GM19351 (cell line): ENCODE data around the gene DNER.

Source experiments
- ATAC-seq: cut with Tn5 transposase; IDR thresholded peaks from one replicate; pipeline ENCODE4 v1.9.1; 2021; ENCODE audit warnings: mild to moderate bottlenecking, moderate library complexity; ENCODE audit not compliant: unreplicated experiment

DNER gene

DNA sequence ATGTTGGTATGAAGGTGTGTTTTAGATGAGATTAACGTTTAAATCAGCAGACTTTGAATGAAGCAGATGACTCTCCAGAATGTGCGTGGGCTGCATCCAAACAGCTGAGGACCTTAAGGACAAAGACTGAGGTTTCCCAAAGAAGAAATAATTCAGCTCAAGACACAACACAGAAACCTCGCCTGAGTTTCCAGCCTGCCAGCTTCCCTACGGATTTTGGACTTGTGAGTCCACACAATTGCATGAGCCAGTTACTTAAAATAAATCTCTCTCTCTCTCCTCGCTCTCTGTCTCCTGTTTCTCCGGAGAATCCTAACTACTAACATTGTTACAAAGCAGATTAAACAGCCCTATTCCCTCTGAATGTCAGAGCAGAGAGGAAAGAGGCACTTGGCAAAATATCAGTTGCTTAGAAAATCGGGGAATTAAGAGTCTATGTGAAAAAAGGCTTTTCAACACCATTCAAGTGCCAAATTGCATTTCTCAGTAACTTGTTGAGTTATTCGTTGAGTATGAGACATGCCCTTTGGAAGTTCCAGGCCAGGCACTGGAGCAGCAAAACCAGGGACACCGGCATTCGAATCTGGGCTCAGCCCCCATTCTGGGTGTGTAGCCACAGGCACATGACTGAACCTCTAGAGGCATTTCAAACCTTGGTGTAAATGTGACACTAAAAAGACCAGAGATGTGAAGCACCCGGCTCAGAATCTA lies 268.7 kb downstream of the DNER start:
- no peak for ATAC-seq

DNA sequence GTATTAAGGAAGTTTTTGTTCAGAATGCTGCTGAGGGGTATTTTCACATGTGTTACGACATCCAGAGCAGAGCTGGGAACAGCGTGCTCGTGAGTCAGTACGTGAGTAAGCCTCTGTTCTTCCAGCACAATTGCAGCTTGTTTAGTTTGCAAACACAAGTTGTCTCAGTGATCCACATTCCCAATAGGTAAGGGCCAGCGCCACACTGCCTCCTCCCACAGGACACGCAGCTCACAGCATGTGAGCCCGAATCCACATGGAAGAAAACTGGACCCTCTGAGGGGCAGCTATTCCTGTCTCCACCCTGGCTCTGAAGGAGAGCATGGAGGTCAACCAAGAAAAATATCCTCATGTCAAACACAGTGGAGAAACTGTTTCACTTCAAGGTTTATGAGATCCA lies 269.3 kb downstream of the DNER start:
- no peak for ATAC-seq

DNA sequence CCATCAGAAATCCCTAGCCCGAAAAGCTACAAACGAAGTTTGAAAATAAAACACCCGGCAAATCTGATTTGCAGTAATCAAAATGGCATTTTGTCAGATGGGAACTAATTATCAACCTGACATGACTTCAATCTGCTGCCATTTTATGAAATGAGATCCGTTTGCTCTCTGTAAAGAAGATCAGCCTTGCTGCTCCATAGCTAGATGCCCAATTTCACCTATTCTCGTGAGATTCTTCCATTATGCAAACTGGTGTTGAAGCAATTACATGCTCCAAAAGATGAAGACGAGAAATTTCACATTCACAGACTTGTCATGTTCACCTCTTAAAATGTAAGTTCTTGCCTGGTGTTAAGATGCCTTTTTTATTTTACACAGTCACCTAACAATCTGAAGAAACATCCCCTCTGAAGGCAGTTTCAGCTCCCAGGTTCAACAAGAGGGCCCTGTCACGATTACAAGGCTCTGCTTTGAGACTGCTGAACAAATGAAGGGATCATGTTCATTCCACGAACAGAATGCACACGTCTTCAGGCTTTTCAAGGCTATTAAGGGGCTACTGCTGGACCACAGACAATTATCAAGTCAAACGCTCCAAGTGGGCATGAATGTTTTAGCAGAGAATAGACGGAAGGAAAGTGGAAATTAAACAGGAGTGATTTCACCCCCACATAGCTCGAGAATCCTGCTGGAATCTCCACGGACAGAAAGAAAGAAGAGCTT lies 270.6 kb downstream of the DNER start:
- no peak for ATAC-seq

DNA sequence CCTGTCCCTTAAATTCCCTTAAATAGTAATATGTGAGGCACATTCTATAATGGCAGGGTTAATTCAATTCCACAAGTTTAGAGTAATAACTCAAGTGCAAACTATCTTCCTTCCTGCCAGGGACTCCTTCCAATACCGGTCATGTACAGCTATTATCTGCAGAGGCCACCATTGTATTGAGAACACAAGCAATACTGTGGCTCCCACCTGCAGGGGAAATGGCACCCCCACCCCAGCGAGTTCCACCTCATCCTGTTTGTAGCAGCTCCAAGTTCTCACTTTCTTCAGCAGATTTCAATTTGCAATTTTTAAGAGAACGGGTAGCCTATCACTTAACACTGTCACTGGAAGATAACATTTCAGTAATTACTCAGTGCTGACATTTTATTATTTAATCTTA lies 271.2 kb downstream of the DNER start:
- ATAC-seq = no peak

DNA sequence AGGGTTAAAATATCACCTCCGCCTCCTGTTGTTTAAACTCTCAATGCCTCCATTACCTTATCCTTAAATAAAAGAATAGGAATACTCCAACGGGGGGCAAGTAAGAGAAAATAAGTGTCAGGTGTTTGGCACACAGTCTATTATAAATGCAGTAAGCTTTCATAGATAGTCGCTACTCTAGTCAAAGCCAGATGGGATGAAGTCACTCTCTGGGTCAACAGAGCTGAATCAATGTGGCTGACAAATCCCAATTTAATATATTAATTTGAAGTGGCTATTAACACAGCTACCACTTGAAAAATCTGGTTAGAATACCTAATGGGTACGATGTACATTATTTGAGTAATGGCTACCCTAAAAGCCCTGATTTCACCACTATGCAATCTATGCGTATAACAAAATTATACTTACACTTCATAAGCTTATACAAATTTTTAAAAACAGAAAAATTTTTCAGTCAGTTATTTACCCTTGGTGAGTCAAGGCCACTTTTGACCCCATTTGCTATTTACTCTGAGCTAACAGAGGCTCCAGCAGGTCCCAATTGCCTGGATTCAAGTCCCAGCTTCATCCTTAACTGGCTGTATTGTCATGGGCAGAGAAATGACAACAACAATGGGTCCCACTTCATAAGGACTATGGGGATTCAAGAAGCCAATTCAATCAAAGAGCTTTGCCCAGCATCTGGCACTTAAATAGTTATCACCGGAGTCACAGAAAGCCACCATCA lies 275.8 kb downstream of the DNER start:
- no peak for ATAC-seq

DNA sequence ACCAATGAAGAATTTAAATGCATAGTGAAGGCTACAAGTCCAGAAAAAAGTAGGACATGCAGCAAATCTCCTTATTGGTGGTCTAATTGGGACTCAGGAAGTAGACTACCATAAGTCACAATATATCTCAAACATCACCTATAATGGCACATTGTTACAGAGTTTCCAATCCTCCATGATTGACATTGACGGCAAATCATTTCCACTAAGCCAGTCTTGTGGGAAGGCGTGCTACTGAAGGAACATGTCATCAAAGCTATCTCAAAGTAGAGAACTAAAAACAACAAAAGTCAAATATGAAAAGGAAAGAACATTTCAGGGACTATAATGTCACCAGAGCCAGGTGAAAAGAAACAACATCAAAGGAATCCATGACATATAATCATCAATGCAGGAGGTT lies 276.9 kb downstream of the DNER start:
- no peak for ATAC-seq

DNA sequence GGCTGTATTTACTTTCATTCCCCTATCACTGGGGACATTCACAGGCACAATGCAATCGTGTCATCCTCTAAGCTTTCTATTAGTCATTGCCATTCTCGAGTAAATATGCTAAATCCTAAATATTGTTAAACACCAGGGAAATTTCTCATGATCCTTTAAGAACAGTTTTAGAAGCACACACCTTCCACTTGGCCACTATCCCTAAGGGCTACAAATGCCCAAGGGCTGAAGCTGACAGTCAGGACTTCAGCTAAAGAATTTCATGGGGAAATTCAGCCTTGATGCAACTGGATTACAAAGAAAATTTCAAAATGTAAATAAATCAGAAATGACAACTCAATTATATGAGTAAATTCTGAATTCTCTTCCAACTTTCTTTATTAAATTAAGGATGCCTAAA lies 280.2 kb downstream of the DNER start:
- ATAC-seq = no peak

DNA sequence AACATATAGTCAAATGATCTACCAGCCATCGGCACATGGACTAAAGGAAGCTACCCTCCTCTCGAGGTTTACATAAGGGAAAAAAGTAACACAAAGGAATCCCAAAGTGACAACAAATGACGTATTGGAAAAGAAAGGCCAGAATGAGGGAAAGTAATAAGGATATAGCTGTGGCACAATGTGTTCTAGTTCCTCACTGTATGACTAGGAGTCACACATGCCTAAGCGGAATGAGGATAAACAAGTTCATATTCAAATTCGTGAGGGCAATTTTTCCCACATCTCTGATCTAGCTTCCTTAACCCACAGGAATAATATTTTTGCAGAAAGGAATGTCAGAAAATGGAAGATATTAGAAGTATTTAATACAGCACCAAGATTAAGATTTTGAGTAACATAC lies 281.0 kb downstream of the DNER start:
- no peak for ATAC-seq

DNA sequence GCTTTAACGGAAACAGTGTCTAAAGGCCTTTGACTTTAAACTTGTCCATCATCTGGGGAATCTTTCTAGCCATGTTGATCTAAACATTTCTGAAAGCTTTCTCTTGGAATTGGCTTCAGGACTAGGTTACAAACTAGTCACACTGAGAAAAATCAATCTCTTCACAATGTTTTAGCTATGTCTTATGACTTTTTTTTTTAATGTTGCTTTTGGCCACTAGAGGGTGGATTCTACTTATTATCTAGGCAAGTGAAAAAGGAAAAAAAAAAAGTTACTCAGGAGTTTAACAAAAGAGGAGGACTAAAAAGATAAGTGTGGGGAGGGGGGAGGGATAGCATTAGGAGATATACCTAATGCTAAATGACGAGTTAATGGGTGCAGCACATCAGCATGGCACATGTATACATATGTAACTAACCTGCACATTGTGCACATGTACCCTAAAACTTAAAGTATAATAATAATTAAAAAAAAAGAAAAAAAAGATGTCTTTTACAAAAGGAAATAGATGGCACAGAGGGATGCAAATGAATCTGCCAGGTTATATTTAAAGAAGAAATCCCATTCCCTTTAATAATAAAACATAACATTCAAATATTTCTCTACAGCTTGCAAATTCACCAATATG lies 282.9 kb downstream of the DNER start:
- ATAC-seq = no peak

DNA sequence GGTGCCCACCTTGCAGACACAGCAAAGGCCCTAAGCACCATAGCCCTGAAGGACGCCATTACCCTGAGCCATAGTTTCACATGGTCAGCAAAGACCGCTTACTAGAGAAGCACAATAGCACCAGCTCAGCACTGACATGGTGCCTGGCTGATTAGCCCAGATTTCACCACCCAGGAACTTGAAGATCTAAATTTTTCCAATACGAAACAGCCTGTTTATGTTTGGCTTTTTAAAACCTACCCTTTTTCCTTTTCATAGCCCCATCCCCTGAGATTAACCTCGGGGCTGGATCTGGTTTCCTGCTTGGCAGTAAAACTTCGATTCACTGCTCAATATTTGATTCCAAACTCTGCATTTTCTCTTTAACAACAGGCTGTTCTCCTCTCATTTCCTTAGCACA lies 284.8 kb downstream of the DNER start:
- ATAC-seq = no peak

DNA sequence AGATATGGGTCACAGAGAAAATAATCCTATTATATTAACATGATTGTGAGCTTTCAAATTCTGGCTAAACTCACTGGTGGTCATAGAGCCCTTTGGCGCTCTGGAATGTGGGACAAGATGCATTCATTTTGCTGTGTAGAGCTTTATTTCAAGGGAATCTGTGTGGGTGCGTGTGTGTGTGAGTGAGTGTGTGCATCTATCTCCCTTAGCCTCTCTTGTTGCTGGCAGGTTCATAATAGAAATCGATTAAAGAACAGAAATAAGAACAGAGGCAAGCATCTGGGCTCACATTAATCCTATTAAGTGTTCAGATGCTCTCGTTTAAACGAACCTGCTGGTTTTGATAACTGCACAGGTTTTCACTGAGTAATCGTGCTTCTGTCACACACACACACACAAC lies 287.9 kb downstream of the DNER start:
- no peak for ATAC-seq

DNA sequence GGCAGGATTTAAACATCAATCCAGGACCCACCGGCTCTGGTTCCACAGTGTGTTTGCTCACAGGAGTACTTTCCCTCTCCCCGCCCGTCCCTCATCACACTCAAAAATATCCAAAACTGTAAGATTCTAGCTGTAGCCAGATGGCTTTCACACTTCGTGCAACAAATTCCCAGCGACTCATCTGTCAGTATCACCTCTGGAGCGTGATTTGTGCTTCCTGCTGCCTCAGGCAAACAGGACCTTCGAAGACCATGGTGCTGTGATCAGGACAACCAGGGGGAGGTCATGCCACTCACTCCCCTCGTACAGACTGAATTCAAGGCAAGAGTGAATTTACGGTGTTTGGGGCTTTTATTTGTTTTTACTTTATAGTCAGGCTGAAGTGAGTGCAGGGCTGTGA lies 288.8 kb downstream of the DNER start:
- ATAC-seq = no peak

DNA sequence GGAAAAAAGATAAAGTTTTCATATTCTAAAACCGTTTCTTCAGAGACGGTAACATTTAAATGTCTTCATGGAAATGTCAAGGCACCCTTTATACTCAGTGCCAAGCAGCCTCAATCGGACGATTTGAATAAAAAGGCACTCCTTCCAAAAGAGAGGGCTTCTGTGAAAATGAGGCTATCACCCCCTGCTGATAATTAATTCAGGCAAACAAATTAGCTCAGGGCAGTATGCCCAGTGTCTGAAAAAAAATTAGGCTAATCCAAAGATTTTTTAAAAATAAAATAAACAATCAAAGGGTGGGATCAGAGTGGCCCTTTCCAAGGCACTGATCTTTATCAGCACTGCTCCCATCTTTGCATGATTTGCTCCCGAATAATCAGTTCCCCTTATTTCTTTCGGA lies 292.3 kb downstream of the DNER start:
- ATAC-seq = no peak

DNA sequence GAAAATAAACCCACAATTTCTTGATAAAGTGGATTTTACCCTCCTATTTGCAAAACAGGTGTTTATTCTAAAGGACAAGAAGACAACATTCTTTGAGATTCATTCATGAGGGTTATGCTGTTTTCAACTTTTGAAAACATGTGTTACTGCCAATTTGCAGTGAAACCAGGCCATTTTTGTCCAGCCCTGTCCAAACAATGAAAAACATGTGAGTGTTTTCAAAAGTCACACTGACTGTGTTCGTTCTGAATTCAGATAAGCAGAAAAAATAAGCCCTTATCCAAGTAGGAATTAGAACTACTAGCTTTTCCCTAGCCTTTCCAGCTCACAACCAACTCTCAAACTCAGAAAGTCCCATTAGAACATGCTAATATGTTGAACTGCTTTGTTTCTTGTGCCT lies 295.2 kb downstream of the DNER start:
- no peak for ATAC-seq

DNA sequence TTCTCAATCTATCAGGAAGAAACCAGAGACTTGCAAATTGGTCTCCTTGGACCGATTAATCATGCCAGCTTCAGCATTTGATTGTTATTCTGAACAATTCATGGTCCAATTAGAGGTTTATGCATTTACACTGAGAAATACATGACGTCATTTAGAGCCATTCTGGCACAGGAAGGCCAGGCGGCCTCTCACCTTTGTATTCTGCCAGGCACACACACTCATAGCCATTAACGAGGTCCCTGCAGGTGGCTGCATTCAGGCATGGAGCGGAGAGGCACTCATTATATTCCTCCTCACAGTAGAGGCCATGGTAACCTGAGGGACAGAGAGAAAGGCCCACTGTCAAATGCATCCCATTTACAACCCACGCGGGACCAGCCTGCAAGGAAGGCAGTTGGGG lies 296.4 kb downstream of the DNER start:
- ATAC-seq = no peak

DNA sequence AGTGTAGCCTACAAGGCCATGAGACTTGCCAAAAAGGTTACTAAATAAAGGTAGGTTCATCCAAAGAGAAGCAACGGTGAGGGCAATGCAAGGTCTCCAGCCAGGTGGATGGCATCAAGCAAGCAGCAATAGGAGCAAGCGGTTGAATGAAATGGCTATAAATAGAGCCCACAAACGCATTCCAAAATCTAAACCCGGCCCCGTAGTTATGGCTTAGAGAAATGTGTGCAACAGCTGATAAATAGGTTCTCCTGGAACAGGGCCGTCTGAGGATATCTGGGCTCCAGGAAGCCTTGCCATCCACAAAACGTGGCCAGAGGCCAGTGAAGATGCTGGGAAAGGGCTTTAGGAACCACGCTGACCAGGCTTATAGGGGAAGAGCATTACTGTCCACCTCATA lies 297.2 kb downstream of the DNER start:
- ATAC-seq = no peak

DNA sequence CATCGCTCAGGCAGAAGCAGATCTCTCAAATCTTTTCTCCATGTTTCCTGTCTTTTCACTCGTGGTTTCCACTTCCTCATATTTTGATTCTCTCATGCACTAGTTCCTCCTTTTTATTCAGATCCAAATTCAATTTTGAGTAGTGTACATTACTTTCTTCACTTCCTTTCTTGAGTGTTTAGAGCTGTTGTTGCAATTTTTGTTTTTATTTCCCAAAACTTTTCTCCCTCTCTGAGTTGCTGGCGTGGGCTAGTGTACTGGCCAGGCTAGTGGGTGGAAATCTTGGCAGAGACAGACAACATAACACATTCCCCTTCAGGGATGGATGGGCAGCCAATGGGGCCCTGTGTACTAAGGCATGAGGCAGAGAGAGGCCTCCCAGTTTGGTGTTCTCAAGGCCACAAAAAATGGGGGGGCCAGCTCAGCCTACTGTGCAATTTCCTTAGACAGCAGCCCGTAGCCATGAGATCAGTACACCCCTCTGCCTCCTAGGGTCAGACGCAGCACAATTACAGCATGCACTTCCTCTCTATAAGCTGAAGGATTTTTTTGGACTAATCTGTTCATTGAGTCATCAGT lies 298.1 kb downstream of the DNER start:
- no peak for ATAC-seq

DNA sequence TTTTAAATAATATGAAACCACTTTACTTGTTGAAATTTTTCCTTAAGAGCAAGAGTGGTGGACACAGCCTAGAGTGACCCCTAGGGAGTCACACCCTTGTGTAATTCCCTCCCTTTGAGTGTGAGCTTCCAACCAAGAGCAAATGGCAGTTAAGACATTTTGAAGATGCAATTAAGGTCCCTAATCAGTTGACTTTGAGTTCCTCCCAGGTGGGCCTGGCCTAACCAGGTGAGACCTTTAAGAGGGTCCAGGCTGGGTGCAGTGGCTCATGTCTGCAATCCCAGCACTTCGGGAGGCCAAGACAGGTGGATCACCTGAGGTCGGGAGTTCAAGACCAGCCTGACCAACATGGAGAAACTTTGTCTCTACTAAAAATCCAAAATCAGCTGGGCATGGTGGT lies 299.7 kb downstream of the DNER start:
- ATAC-seq = no peak

DNA sequence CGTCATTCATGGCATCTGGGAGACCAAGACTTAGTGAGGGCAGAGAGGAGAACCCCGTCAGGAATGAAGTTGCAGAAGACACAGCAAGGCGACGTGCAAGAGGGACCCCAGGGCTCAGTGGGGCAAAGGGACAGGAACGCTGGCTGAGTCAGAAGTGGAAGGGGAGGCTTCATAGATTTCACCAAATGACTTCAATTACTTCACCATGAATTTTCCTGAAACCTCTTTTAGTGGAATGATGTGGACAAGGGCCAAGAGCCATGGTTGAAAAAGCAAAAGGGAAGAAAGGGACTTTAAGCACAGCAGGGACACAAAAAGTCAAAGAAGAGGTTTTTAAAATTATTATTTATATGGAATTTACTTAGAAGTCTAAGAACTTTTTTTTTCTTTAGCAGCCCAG lies 301.7 kb downstream of the DNER start:
- ATAC-seq = no peak

DNA sequence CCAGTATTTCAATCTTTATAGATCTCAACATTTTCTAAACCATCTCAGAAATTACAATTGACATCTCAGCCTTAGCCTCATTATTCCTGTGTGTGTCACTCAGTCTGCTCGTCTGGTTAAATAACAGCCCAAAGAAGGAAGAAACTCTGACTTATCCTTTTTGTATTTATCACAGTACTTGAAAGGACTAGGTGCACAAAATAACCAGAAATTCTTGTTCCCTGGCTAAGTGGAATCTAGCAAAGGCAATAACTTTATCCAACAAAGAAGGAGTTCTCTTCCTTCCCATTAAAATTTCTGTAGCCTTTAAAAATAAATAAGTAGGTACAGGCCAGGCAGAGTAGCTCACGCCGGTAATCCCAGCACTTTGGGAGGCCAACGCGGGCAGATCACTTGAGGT lies 303.4 kb downstream of the DNER start:
- no peak for ATAC-seq

DNA sequence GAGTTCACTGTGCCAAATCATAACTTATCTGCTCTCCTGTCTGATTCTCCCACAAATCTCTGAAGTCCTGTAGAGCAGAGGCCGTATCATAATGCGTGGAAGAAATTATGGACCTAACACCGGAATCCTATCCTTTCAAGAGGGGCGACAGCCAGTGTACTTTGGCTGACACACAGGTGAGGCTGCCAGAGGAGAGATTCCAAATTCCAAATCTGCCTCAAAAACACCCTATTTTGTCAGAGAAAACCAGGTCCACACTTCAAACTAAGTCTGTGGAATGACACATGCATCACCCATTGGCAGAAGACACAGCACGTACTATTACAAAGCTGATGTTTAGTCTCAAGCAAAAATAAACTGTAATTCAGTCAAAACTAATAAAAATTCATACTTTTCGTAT lies 304.1 kb downstream of the DNER start:
- no peak for ATAC-seq
